Activated T-cell treated with anti-CD3 and anti-CD28 coated beads for 48 hours (primary cell): ENCODE results near the gene CCDC178.
"Not testable (repeated sequence)": the region's sequence is repeated elsewhere in the genome, so short reads cannot be mapped to it uniquely, and the experiment has no call there.

ENCODE experiments used
- DNase-seq: peaks from one replicate; pipeline ENCODE4 v3.0.0-alpha.2; 2020; ENCODE audit warnings: low read depth

The CCDC178 gene

GRCh38 chr18:33440060-33441043 lies at the start of gene CCDC178:
TSS of gene CCDC178 (minus strand) at chr18:33440721. CDS start at chr18:33412088, 28,633 bp downstream.
- DNase-seq: no peak

- DNase-seq: no peak
These were observed 43.4 kb upstream of the CCDC178 start for GRCh38 chr18:33483908-33484307.

GRCh38 chr18:33472509-33472908 lies 32.0 kb upstream of the CCDC178 start:
- DNase-seq: no peak

GRCh38 chr18:33470216-33470615 lies 29.7 kb upstream of the CCDC178 start:
- no peak for DNase-seq

GRCh38 chr18:33469699-33470098 lies 29.2 kb upstream of the CCDC178 start:
- DNase-seq: no peak

GRCh38 chr18:33467531-33467930 lies 27.0 kb upstream of the CCDC178 start:
- no peak for DNase-seq

GRCh38 chr18:33466822-33467221 lies 26.3 kb upstream of the CCDC178 start:
- no peak for DNase-seq

- DNase-seq: no peak
These were observed 20.2 kb upstream of the CCDC178 start for GRCh38 chr18:33460681-33461080.

GRCh38 chr18:33459612-33460011 lies 19.1 kb upstream of the CCDC178 start:
- DNase-seq: no peak

GRCh38 chr18:33446604-33447003 lies 6.1 kb upstream of the CCDC178 start:
- no peak for DNase-seq

GRCh38 chr18:33444709-33445108 lies 4.2 kb upstream of the CCDC178 start:
- DNase-seq: no peak

GRCh38 chr18:33432857-33433256 lies 7.7 kb downstream of the CCDC178 start:
- no peak for DNase-seq

GRCh38 chr18:33427549-33427948 lies 13.0 kb downstream of the CCDC178 start:
- no peak for DNase-seq

GRCh38 chr18:33424266-33424946 lies 16.1 kb downstream of the CCDC178 start:
- no peak for DNase-seq

- DNase-seq: no peak
These were observed 19.3 kb downstream of the CCDC178 start for GRCh38 chr18:33421225-33421624.

- DNase-seq: no peak
These were observed 36.2 kb downstream of the CCDC178 start for GRCh38 chr18:33404244-33404873.

- not testable (repeated sequence) for DNase-seq
These were observed 41.6 kb downstream of the CCDC178 start for GRCh38 chr18:33398939-33399338.

GRCh38 chr18:33375829-33376228 lies 64.7 kb downstream of the CCDC178 start:
- DNase-seq: no peak

GRCh38 chr18:33372442-33372841 lies 68.1 kb downstream of the CCDC178 start:
- no peak for DNase-seq

- DNase-seq: no peak
These were observed 70.6 kb downstream of the CCDC178 start for GRCh38 chr18:33369711-33370449.

- DNase-seq: no peak
These were observed 83.8 kb downstream of the CCDC178 start for GRCh38 chr18:33356735-33357134.

GRCh38 chr18:33355756-33356155 lies 84.8 kb downstream of the CCDC178 start:
- DNase-seq: no peak
